H9 (cell line): ENCODE results near the gene CDH4. TPM values are rescaled to one million over a fixed set of nuclear protein-coding genes. Genes with fewer than 3 reads are reported as not detected.

ENCODE experiments used
- DNase-seq: peaks from one replicate; pipeline ENCODE4 v3.0.0-alpha.2; 2017
- H2AFZ ChIP-seq: one replicate; pipeline ENCODE4 v1.6.1; 2013; ENCODE audit warnings: mild to moderate bottlenecking, low read length, control low read depth, moderate library complexity
- H2AK5ac ChIP-seq: 2 replicates; pipeline ENCODE4 v1.6.1; 2013; ENCODE audit warnings: low read length, control low read depth, mixed read lengths; ENCODE audit not compliant: insufficient read length
- H2BK120ac ChIP-seq: one replicate; pipeline ENCODE4 v1.6.1; 2013; ENCODE audit warnings: low read depth, mild to moderate bottlenecking, low read length, control low read depth, inconsistent platforms; ENCODE audit not compliant: poor library complexity, severe bottlenecking
- H2BK12ac ChIP-seq: 2 replicates; pipeline ENCODE4 v1.6.1; 2013; ENCODE audit warnings: low read length, control low read depth, mixed read lengths, low read depth; ENCODE audit not compliant: insufficient read length
- H2BK15ac ChIP-seq: 2 replicates; pipeline ENCODE4 v1.6.1; 2013; ENCODE audit warnings: low read depth, low read length, control low read depth
- H2BK20ac ChIP-seq: one replicate; pipeline ENCODE4 v1.6.1; 2013; ENCODE audit warnings: low read depth, mild to moderate bottlenecking, low read length, control low read depth, inconsistent platforms; ENCODE audit not compliant: poor library complexity, severe bottlenecking
- H2BK5ac ChIP-seq: 2 replicates; pipeline ENCODE4 v1.6.1; 2013; ENCODE audit warnings: low read length, control low read depth, mixed read lengths; ENCODE audit not compliant: insufficient read length
- H3K14ac ChIP-seq: 2 replicates; pipeline ENCODE4 v1.6.1; 2013; ENCODE audit warnings: low read length, control low read depth; ENCODE audit not compliant: insufficient read depth
- H3K18ac ChIP-seq: 2 replicates; pipeline ENCODE4 v1.6.1; 2013; ENCODE audit warnings: low read depth, mild to moderate bottlenecking, mixed read lengths, low read length, control low read depth; ENCODE audit not compliant: insufficient read length
- H3K23ac ChIP-seq: 2 replicates; pipeline ENCODE4 v1.6.1; 2013; ENCODE audit warnings: low read length, control low read depth, mixed read lengths, low read depth; ENCODE audit not compliant: insufficient read length
- H3K23me2 ChIP-seq: 2 replicates; pipeline ENCODE4 v1.6.1; 2013; ENCODE audit warnings: low read depth, mild to moderate bottlenecking, mixed read lengths, low read length, control low read depth; ENCODE audit not compliant: insufficient read length, poor library complexity, severe bottlenecking
- H3K27ac ChIP-seq: 2 replicates; pipeline ENCODE4 v1.5.1; 2013; ENCODE audit warnings: low read length, control low read depth, mixed read lengths, low read depth; ENCODE audit not compliant: insufficient read length
- H3K27me3 ChIP-seq: 2 replicates; pipeline ENCODE4 v1.6.1; 2013; ENCODE audit warnings: low read length, control low read depth, inconsistent platforms; ENCODE audit not compliant: insufficient read depth
- H3K4ac ChIP-seq: 2 replicates; pipeline ENCODE4 v1.6.1; 2013; ENCODE audit warnings: low read depth, mild to moderate bottlenecking, control low read depth, inconsistent platforms, low read length, moderate library complexity
- H3K4me1 ChIP-seq: 2 replicates; pipeline ENCODE4 v1.6.1; 2013; ENCODE audit warnings: low read length, control low read depth, inconsistent platforms; ENCODE audit not compliant: insufficient read depth
- H3K4me2 ChIP-seq: 2 replicates; pipeline ENCODE4 v1.6.1; 2013; ENCODE audit warnings: low read length, control low read depth, mixed read lengths; ENCODE audit not compliant: insufficient read length, insufficient read depth
- H3K56ac ChIP-seq: 2 replicates; pipeline ENCODE4 v1.6.1; 2013; ENCODE audit warnings: low read depth, mild to moderate bottlenecking, mixed read lengths, low read length, control low read depth; ENCODE audit not compliant: insufficient read length
- H3K79me1 ChIP-seq: 2 replicates; pipeline ENCODE4 v1.6.1; 2013; ENCODE audit warnings: low read depth, mild to moderate bottlenecking, moderate library complexity, low read length, control low read depth, inconsistent platforms; ENCODE audit not compliant: insufficient read depth, poor library complexity, severe bottlenecking
- H3K79me2 ChIP-seq: 2 replicates; pipeline ENCODE4 v1.6.1; 2013; ENCODE audit warnings: low read length, control low read depth, inconsistent platforms; ENCODE audit not compliant: insufficient read depth
- H3K9ac ChIP-seq: 2 replicates; pipeline ENCODE4 v1.6.1; 2013; ENCODE audit warnings: low read length, control low read depth, mixed read lengths; ENCODE audit not compliant: insufficient read length; ENCODE audit errors: extremely low read depth
- H3K9me3 ChIP-seq: one replicate; pipeline ENCODE4 v1.6.1; 2013; ENCODE audit warnings: low read depth, low read length, inconsistent platforms; ENCODE audit not compliant: control insufficient read depth
- H3T11ph ChIP-seq: one replicate; pipeline ENCODE4 v1.6.1; 2013; ENCODE audit warnings: mild to moderate bottlenecking, low read length, control low read depth, inconsistent platforms
- H4K20me1 ChIP-seq: one replicate; pipeline ENCODE4 v1.6.1; 2013; ENCODE audit not compliant: control insufficient read depth, insufficient read length, insufficient read depth
- H4K5ac ChIP-seq: 2 replicates; pipeline ENCODE4 v1.6.1; 2013; ENCODE audit warnings: low read depth, mild to moderate bottlenecking, mixed read lengths, low read length, control low read depth; ENCODE audit not compliant: insufficient read length
- H4K8ac ChIP-seq: replicated peaks from 2 replicates; pipeline ENCODE4 v1.6.1; 2013; ENCODE audit warnings: low read length, control low read depth, mixed read lengths, low read depth; ENCODE audit not compliant: insufficient read length
- H4K91ac ChIP-seq: 2 replicates; pipeline ENCODE4 v1.6.1; 2013; ENCODE audit warnings: low read depth, mild to moderate bottlenecking, moderate library complexity, mixed read lengths, low read length, control low read depth; ENCODE audit not compliant: insufficient read length
- H3K27ac Mint-ChIP-seq, 3 experiments: 2 replicates in 2 of 3; 3 replicates in 1 of 3; pipeline ENCODE4 v1.8.0; 2020 to 2021; ENCODE audit warnings: mixed read lengths in 3 of 3, mild to moderate bottlenecking in 1 of 3, moderate library complexity in 1 of 3
- H3K27me3 Mint-ChIP-seq: 2 replicates; pipeline ENCODE4 v1.8.0; 2021; ENCODE audit warnings: low read depth, mild to moderate bottlenecking, moderate library complexity, mixed read lengths
- H3K36me3 Mint-ChIP-seq, 3 experiments: 2 replicates in 2 of 3; 3 replicates in 1 of 3; pipeline ENCODE4 v1.8.0; 2020 to 2021; ENCODE audit warnings: low read depth in 3 of 3, mixed read lengths in 3 of 3; ENCODE audit not compliant: insufficient read depth in 1 of 3
- H3K4me1 Mint-ChIP-seq, 2 experiments: 2 replicates each; pipeline ENCODE4 v1.8.0; 2020; ENCODE audit warnings: mixed read lengths in 2 of 2
- H3K4me3 Mint-ChIP-seq, 2 experiments: 2 replicates in 1 of 2; 3 replicates in 1 of 2; pipeline ENCODE4 v1.8.0; 2020 to 2021; ENCODE audit warnings: mild to moderate bottlenecking in 2 of 2, mixed read lengths in 2 of 2, moderate library complexity in 1 of 2
- H3K9me3 Mint-ChIP-seq, 2 experiments: 2 replicates in 1 of 2; 3 replicates in 1 of 2; pipeline ENCODE4 v1.8.0; 2020; ENCODE audit warnings: mild to moderate bottlenecking in 2 of 2, mixed read lengths in 2 of 2, moderate library complexity in 1 of 2
- CTCF ChIP-seq: fragments of 200-600 bp; sonication (generic); conservative IDR thresholded peaks from 3 replicates; pipeline ENCODE4 v1.8.0; 2021; ENCODE audit warnings: antibody characterized with exemption, mild to moderate bottlenecking
- WGBS: extraction: QIAGEN DNeasy Blood & Tissue Kit; methylation state at CpG from one replicate; pipeline ENCODE4 v1.1.7; 2013; ENCODE audit warnings: missing lambda C conversion rate, low lambda C conversion rate, mixed read lengths; ENCODE audit not compliant: insufficient read length; ENCODE audit errors: extremely low coverage; 5-methylcytosine and 5-hydroxymethylcytosine counted together
- total RNA-seq: library from RNA; stranded (reverse); gene quantifications from 2 replicates; pipeline ENCODE4 v1.2.1, GENCODE V29; 2021

The CDH4 gene
- total RNA-seq, 1 experiment from 2014 or later: 3.0 TPM

GRCh38 chr20:61515922-61516321 is 263.9 kb downstream of the CDH4 start:
- H3K27ac Mint-ChIP-seq: no peak overlapping the region
- Histone ChIP-seq H4K91ac (no peak overlapping the region), H3K79me1 (no peaks in the 10 kb centered on the region), H3K18ac (no peak overlapping the region), H3K79me2 (no peaks in the 10 kb centered on the region), H3K14ac (no peak overlapping the region), H3K27ac (no peak overlapping the region), H3T11ph (no peak overlapping the region), H2BK15ac (no peak overlapping the region), H4K5ac (no peak overlapping the region), H2BK5ac (no peak overlapping the region), H4K8ac (no peak overlapping the region), H2AFZ (no peak overlapping the region), H3K23me2 (no peaks in the 10 kb centered on the region), H3K9me3 (no peaks in the 10 kb centered on the region), H3K4me2 (no peak overlapping the region), H3K56ac (no peak overlapping the region), H4K20me1 (no peaks in the 10 kb centered on the region), H3K4ac (no peak overlapping the region), H3K9ac (no peak overlapping the region), H2AK5ac (no peak overlapping the region), H2BK12ac (no peak overlapping the region), H3K27me3 (no peaks in the 10 kb centered on the region; the same call in 1 of the 2 replicates), H2BK120ac (no peak overlapping the region), H2BK20ac (no peak overlapping the region), H3K23ac (no peak overlapping the region), H3K4me1 (peaks cover 7% of the 10 kb centered on the region; the same call in 1 of the 2 replicates)
- no peak for TF ChIP-seq CTCF
- H3K4me1 Mint-ChIP-seq: peaks cover 27 to 30% of the 10 kb centered on the region in 2 experiments
- WGBS: no CpG with 5 or more reads among the region's 14 CpGs
- H3K36me3 Mint-ChIP-seq: no peaks in the 10 kb centered on the region; a peak in 2 of 7 replicates
- H3K4me3 Mint-ChIP-seq: no peak overlapping the region; a peak in 1 of 5 replicates
- peaks cover 22% of the 10 kb centered on the region for H3K27me3 Mint-ChIP-seq
- no peaks in the 10 kb centered on the region; a peak in 1 of 5 replicates for H3K9me3 Mint-ChIP-seq
- no peak for DNase-seq
